Colon (tissue), 2 donors: ENCODE results near the gene RTEL1.
"Not testable (repeated sequence)": the region's sequence is repeated elsewhere in the genome, so short reads cannot be mapped to it uniquely, and the experiment has no call there.

ENCODE experiments used
- FAIRE-seq: peaks from 2 replicates; lab custom pipeline; 2012; peaks lifted over from hg19 to GRCh38; lab: Jason Lieb, UNC
- donor health status: control.
- donor health status: control.

RTEL1 gene

GRCh38 chr20:63628246-63628975, 29.7 kb upstream of the RTEL1 start:
- FAIRE-seq, result no peak

GRCh38 chr20:63630956-63631355, 27.2 kb upstream of the RTEL1 start:
- not testable (repeated sequence) for FAIRE-seq

- FAIRE-seq, result not testable (repeated sequence)
These were observed 26.7 kb upstream of the RTEL1 start for GRCh38 chr20:63631426-63631825.

- no peak for FAIRE-seq
These were observed 24.4 kb upstream of the RTEL1 start for GRCh38 chr20:63633732-63634131.

GRCh38 chr20:63635431-63636141, 22.5 kb upstream of the RTEL1 start:
- FAIRE-seq, result no peak

- no peak for FAIRE-seq
These were observed 21.1 kb upstream of the RTEL1 start for GRCh38 chr20:63636752-63637628.

GRCh38 chr20:63639093-63639975, 18.8 kb upstream of the RTEL1 start:
- FAIRE-seq, result no peak

- no peak for FAIRE-seq
These were observed 18.0 kb upstream of the RTEL1 start for GRCh38 chr20:63640086-63640485.

GRCh38 chr20:63640686-63641085, 17.4 kb upstream of the RTEL1 start:
- FAIRE-seq, result not testable (repeated sequence)

GRCh38 chr20:63641146-63641791, 16.8 kb upstream of the RTEL1 start:
- no peak for FAIRE-seq

GRCh38 chr20:63641792-63642523, 16.2 kb upstream of the RTEL1 start:
- FAIRE-seq, result no peak

GRCh38 chr20:63642527-63643247, 15.4 kb upstream of the RTEL1 start:
- no peak for FAIRE-seq

- FAIRE-seq, result no peak
These were observed 14.6 kb upstream of the RTEL1 start for GRCh38 chr20:63643499-63643898.

- no peak for FAIRE-seq
These were observed 14.2 kb upstream of the RTEL1 start for GRCh38 chr20:63643946-63644345.

- FAIRE-seq, result no peak
These were observed 12.9 kb upstream of the RTEL1 start for GRCh38 chr20:63645218-63645617.

GRCh38 chr20:63648190-63648589, 9.9 kb upstream of the RTEL1 start:
- no peak for FAIRE-seq

- FAIRE-seq, result no peak
These were observed 9.1 kb upstream of the RTEL1 start for GRCh38 chr20:63648895-63649589.

- not testable (repeated sequence) for FAIRE-seq
These were observed 7.6 kb upstream of the RTEL1 start for GRCh38 chr20:63650486-63650885.

GRCh38 chr20:63651942-63652191, 6.2 kb upstream of the RTEL1 start:
- no peak for FAIRE-seq
